Measurements from ENCODE around the gene SWAP70.
"Not testable (repeated sequence)": the region's sequence is repeated elsewhere in the genome, so short reads cannot be mapped to it uniquely, and the experiment has no call there.

SWAP70 gene

GRCh38 chr11:9678576-9678975 lies 14.7 kb downstream of the SWAP70 start:
- Histone ChIP-seq H3K4me3 (ENCODE audit: low read depth, low read length) (no peak overlapping the region), H3K9ac (ENCODE audit: low read depth, low read length) (no peak overlapping the region), H3K36me3 (ENCODE audit: control insufficient read depth, insufficient read depth, low read length) (no peaks in the 10 kb centered on the region), H3K4me1 (ENCODE audit: control insufficient read depth, insufficient read depth, low read length) (peaks cover 30% of the 10 kb centered on the region), H3K9me3 (ENCODE audit: control insufficient read depth, insufficient read depth, low read length) (no peaks in the 10 kb centered on the region), H3K27me3 (ENCODE audit: control insufficient read depth, insufficient read depth, low read length) (no peaks in the 10 kb centered on the region)

GRCh38 chr11:9680028-9680427 lies 16.2 kb downstream of the SWAP70 start:
- Histone ChIP-seq H3K9ac (ENCODE audit: low read depth, low read length) (no peak overlapping the region), H3K9me3 (ENCODE audit: control insufficient read depth, insufficient read depth, low read length) (no peaks in the 10 kb centered on the region), H3K4me1 (ENCODE audit: control insufficient read depth, insufficient read depth, low read length) (peaks cover 28% of the 10 kb centered on the region), H3K36me3 (ENCODE audit: control insufficient read depth, insufficient read depth, low read length) (no peaks in the 10 kb centered on the region), H3K27me3 (ENCODE audit: control insufficient read depth, insufficient read depth, low read length) (no peaks in the 10 kb centered on the region), H3K4me3 (ENCODE audit: low read depth, low read length) (no peak overlapping the region)

- H3K4me3 ChIP-seq (ENCODE audit: low read depth, low read length): no peak overlapping the region
- no peaks in the 10 kb centered on the region for H3K27me3 ChIP-seq (ENCODE audit: control insufficient read depth, insufficient read depth, low read length)
- peaks cover 23% of the 10 kb centered on the region for H3K4me1 ChIP-seq (ENCODE audit: control insufficient read depth, insufficient read depth, low read length)
- H3K9ac ChIP-seq (ENCODE audit: low read depth, low read length): no peak overlapping the region
- H3K9me3 ChIP-seq (ENCODE audit: control insufficient read depth, insufficient read depth, low read length): no peaks in the 10 kb centered on the region
- no peaks in the 10 kb centered on the region for H3K36me3 ChIP-seq (ENCODE audit: control insufficient read depth, insufficient read depth, low read length)
These were observed 17.9 kb downstream of the SWAP70 start for GRCh38 chr11:9681583-9682372.

GRCh38 chr11:9687711-9688477 lies 24.0 kb downstream of the SWAP70 start:
- Histone ChIP-seq H3K4me1 (ENCODE audit: control insufficient read depth, insufficient read depth, low read length) (peaks cover 18% of the 10 kb centered on the region), H3K9me3 (ENCODE audit: control insufficient read depth, insufficient read depth, low read length) (no peaks in the 10 kb centered on the region), H3K27me3 (ENCODE audit: control insufficient read depth, insufficient read depth, low read length) (no peaks in the 10 kb centered on the region), H3K9ac (ENCODE audit: low read depth, low read length) (no peak overlapping the region), H3K4me3 (ENCODE audit: low read depth, low read length) (no peak overlapping the region), H3K36me3 (ENCODE audit: control insufficient read depth, insufficient read depth, low read length) (no peaks in the 10 kb centered on the region)

- Histone ChIP-seq H3K36me3 (ENCODE audit: control insufficient read depth, insufficient read depth, low read length) (no peaks in the 10 kb centered on the region), H3K4me1 (ENCODE audit: control insufficient read depth, insufficient read depth, low read length) (peaks cover 16% of the 10 kb centered on the region), H3K9ac (ENCODE audit: low read depth, low read length) (no peak overlapping the region), H3K27me3 (ENCODE audit: control insufficient read depth, insufficient read depth, low read length) (no peaks in the 10 kb centered on the region), H3K4me3 (ENCODE audit: low read depth, low read length) (no peak overlapping the region), H3K9me3 (ENCODE audit: control insufficient read depth, insufficient read depth, low read length) (no peaks in the 10 kb centered on the region)
These were observed 25.0 kb downstream of the SWAP70 start for GRCh38 chr11:9688716-9689511.

GRCh38 chr11:9689721-9690120 lies 25.8 kb downstream of the SWAP70 start:
- Histone ChIP-seq H3K27me3 (ENCODE audit: control insufficient read depth, insufficient read depth, low read length) (no peaks in the 10 kb centered on the region), H3K36me3 (ENCODE audit: control insufficient read depth, insufficient read depth, low read length) (no peaks in the 10 kb centered on the region), H3K9me3 (ENCODE audit: control insufficient read depth, insufficient read depth, low read length) (no peaks in the 10 kb centered on the region), H3K4me3 (ENCODE audit: low read depth, low read length) (no peak overlapping the region), H3K9ac (ENCODE audit: low read depth, low read length) (no peak overlapping the region), H3K4me1 (ENCODE audit: control insufficient read depth, insufficient read depth, low read length) (peaks cover 16% of the 10 kb centered on the region)

GRCh38 chr11:9691865-9692264 lies 28.0 kb downstream of the SWAP70 start:
- no peak overlapping the region for H3K4me3 ChIP-seq (ENCODE audit: low read depth, low read length)
- H3K9me3 ChIP-seq (ENCODE audit: control insufficient read depth, insufficient read depth, low read length): no peaks in the 10 kb centered on the region
- H3K4me1 ChIP-seq (ENCODE audit: control insufficient read depth, insufficient read depth, low read length): peaks cover 16% of the 10 kb centered on the region
- H3K36me3 ChIP-seq (ENCODE audit: control insufficient read depth, insufficient read depth, low read length): no peaks in the 10 kb centered on the region
- H3K27me3 ChIP-seq (ENCODE audit: control insufficient read depth, insufficient read depth, low read length): no peaks in the 10 kb centered on the region
- no peak overlapping the region for H3K9ac ChIP-seq (ENCODE audit: low read depth, low read length)

GRCh38 chr11:9692691-9693090 lies 28.8 kb downstream of the SWAP70 start:
- Histone ChIP-seq H3K4me1 (ENCODE audit: control insufficient read depth, insufficient read depth, low read length) (peaks cover 16% of the 10 kb centered on the region), H3K4me3 (ENCODE audit: low read depth, low read length) (no peak overlapping the region), H3K27me3 (ENCODE audit: control insufficient read depth, insufficient read depth, low read length) (no peaks in the 10 kb centered on the region), H3K36me3 (ENCODE audit: control insufficient read depth, insufficient read depth, low read length) (no peaks in the 10 kb centered on the region), H3K9ac (ENCODE audit: low read depth, low read length) (no peak overlapping the region), H3K9me3 (ENCODE audit: control insufficient read depth, insufficient read depth, low read length) (no peaks in the 10 kb centered on the region)

GRCh38 chr11:9693801-9694553 lies 30.1 kb downstream of the SWAP70 start:
- peaks cover 16% of the 10 kb centered on the region for H3K4me1 ChIP-seq (ENCODE audit: control insufficient read depth, insufficient read depth, low read length)
- no peaks in the 10 kb centered on the region for H3K27me3 ChIP-seq (ENCODE audit: control insufficient read depth, insufficient read depth, low read length)
- H3K9me3 ChIP-seq (ENCODE audit: control insufficient read depth, insufficient read depth, low read length): no peaks in the 10 kb centered on the region
- no peak overlapping the region for H3K4me3 ChIP-seq (ENCODE audit: low read depth, low read length)
- no peaks in the 10 kb centered on the region for H3K36me3 ChIP-seq (ENCODE audit: control insufficient read depth, insufficient read depth, low read length)
- no peak overlapping the region for H3K9ac ChIP-seq (ENCODE audit: low read depth, low read length)

GRCh38 chr11:9695228-9695627 lies 31.4 kb downstream of the SWAP70 start:
- not testable (repeated sequence) for H3K4me1 ChIP-seq (ENCODE audit: control insufficient read depth, insufficient read depth, low read length); H3K4me3 ChIP-seq (ENCODE audit: low read depth, low read length); H3K27me3 ChIP-seq (ENCODE audit: control insufficient read depth, insufficient read depth, low read length); H3K9ac ChIP-seq (ENCODE audit: low read depth, low read length); H3K36me3 ChIP-seq (ENCODE audit: control insufficient read depth, insufficient read depth, low read length); H3K9me3 ChIP-seq (ENCODE audit: control insufficient read depth, insufficient read depth, low read length)

- no peak overlapping the region for H3K4me3 ChIP-seq (ENCODE audit: low read depth, low read length)
- no peaks in the 10 kb centered on the region for H3K36me3 ChIP-seq (ENCODE audit: control insufficient read depth, insufficient read depth, low read length)
- peaks cover 7% of the 10 kb centered on the region for H3K4me1 ChIP-seq (ENCODE audit: control insufficient read depth, insufficient read depth, low read length)
- H3K27me3 ChIP-seq (ENCODE audit: control insufficient read depth, insufficient read depth, low read length): no peaks in the 10 kb centered on the region
- no peaks in the 10 kb centered on the region for H3K9me3 ChIP-seq (ENCODE audit: control insufficient read depth, insufficient read depth, low read length)
- H3K9ac ChIP-seq (ENCODE audit: low read depth, low read length): no peak overlapping the region
These were observed 33.9 kb downstream of the SWAP70 start for GRCh38 chr11:9697766-9698165.
